Stomach (tissue), 4 donors: Measurements from ENCODE around the gene SLIT1.

Source experiments
- EP300 ChIP-seq: sonication (generic); formaldehyde crosslinking; IDR thresholded peaks from one replicate; pipeline ENCODE4 v1.6.1; 2017; ENCODE audit warnings: antibody characterized with exemption
- POLR2A ChIP-seq, 4 donors: fragments of 450-650 bp; IDR thresholded peaks; one replicate each; pipeline ENCODE4 v1.6.1; 2016; ENCODE audit warnings: antibody characterized with exemption in 4 of 4, control low read depth in 2 of 4, mild to moderate bottlenecking in 1 of 4, moderate library complexity in 1 of 4
- POLR2AphosphoS5 ChIP-seq, 3 donors: sonication (generic); formaldehyde crosslinking; IDR thresholded peaks; one replicate each; pipeline ENCODE4 v1.6.1; 2016; ENCODE audit warnings: antibody characterized with exemption in 3 of 3
- TF ChIP-seq, protein P1 (sequence below), 7 experiments: fragments of 450-650 bp in 4 of 7; fragments of 200-600 bp in 3 of 7; sonication (generic) in 3 of 7; IDR thresholded peaks; one replicate each; pipeline ENCODE4 v1.5.1; 2016 to 2019; ENCODE audit warnings: antibody characterized with exemption in 7 of 7, control low read depth in 2 of 7, mild to moderate bottlenecking in 1 of 7

DNA sequence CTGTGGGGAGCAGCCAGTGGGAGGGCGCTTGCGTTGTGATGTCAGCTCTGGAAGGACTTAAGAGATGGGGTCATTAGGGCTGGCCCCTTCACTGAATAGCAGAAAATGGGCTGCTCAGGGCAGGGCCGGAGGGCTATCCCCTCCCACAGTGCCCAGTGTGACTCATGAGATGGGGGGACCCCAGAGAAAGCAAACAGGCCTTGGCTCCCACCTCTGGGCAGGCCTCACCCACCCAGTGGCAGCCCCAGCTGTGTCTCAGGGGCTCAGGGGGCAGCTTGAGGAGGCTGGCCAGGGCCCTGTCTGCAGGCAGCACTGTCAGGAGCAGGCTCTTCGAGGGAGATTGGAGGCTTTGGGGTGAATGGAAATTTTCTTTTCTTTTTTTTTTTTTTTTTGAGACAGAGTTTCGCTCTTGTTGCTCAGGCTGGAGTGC lies 168.3 kb downstream of the SLIT1 start:
- TF ChIP-seq, protein P1, sequence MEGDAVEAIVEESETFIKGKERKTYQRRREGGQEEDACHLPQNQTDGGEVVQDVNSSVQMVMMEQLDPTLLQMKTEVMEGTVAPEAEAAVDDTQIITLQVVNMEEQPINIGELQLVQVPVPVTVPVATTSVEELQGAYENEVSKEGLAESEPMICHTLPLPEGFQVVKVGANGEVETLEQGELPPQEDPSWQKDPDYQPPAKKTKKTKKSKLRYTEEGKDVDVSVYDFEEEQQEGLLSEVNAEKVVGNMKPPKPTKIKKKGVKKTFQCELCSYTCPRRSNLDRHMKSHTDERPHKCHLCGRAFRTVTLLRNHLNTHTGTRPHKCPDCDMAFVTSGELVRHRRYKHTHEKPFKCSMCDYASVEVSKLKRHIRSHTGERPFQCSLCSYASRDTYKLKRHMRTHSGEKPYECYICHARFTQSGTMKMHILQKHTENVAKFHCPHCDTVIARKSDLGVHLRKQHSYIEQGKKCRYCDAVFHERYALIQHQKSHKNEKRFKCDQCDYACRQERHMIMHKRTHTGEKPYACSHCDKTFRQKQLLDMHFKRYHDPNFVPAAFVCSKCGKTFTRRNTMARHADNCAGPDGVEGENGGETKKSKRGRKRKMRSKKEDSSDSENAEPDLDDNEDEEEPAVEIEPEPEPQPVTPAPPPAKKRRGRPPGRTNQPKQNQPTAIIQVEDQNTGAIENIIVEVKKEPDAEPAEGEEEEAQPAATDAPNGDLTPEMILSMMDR (IDR thresholded peaks at IDR 0.05), result no peak
- no peak for TF ChIP-seq POLR2A (IDR thresholded peaks at IDR 0.05)
- TF ChIP-seq POLR2AphosphoS5 (IDR thresholded peaks at IDR 0.05), result no peak
- no peak for TF ChIP-seq EP300
